ENCODE data around the gene DMRTC2. TPM values are rescaled to one million over a fixed set of nuclear protein-coding genes. Genes with fewer than 3 reads are reported as not detected.

The DMRTC2 gene
- total RNA-seq, 1 donor from 2014 or later, result not detected

DNA sequence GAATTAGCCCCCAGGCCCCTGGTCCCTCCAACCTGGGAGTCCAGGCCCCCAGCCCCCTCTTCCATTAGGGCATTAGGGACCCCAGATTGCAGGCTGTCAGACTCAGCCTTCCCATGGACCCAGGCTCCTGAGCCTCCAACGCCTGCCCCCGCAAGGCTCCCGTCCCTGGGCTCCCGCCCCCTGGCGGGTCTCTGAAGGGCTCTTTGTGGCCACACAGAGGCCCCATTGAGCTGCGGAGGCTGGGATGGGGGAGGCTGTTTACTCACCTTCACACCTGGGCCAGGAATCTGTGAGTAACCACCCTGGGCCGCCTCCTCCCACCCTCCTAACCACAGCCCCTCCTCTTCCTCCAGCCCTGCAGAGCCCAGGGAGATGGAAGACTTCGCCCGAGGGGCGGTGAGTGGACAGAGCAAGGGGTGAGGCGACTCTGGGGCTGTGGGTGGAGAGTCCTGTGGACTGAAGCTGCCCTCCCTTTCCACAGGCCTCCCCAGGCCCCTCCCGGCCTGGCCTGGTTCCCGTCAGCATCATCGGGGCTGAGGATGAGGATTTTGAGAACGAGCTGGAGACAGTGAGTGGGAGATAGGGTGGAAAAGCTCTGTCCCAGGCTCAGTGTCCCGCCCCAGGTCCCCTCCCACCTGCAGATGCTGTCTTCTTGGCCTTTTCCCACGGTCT is 43.0 kb downstream of the DMRTC2 start:
- no peak for DNase-seq (ENCODE audit: low spot score)

DNA sequence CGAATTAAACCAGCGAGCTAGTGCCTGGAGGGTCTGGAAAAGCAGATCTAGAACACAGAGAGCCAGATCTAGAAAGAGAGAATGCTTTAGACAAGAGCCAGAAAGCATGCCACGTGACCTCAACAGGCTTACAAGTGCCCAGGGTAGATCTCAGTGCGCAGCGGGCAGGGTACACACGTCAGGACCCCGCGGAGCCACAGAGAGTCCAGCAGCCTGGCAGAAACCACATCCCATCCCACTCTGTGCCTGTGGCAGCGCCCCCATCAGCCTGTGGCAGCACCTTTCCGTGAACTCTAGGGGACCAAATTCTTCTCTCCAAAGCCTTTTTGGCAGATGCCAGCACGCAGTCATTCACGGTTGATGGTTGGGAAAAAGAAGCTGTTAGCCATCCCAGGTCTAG is 44.1 kb downstream of the DMRTC2 start:
- no peak for DNase-seq (ENCODE audit: low spot score)

DNA sequence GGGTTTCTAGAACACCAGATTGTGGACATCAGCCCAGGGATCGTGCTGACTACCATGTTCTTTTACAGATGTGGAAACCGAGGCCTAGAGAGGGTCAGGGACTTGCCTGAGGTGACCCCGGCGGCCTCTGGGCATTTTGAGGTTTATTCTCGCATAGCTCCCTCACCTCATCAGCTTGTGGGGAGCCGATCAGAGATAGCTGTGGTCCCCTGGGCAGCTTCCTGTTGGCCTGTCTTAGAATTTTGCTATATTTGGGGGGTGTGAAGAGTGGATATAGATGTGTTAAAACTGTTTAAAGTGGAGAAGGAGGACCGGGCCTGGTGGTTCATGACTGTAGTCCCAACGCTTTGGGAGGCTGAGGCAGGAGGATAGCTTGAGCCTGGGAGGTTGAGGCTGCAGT is 45.1 kb downstream of the DMRTC2 start:
- no peak for DNase-seq (ENCODE audit: low spot score)

DNA sequence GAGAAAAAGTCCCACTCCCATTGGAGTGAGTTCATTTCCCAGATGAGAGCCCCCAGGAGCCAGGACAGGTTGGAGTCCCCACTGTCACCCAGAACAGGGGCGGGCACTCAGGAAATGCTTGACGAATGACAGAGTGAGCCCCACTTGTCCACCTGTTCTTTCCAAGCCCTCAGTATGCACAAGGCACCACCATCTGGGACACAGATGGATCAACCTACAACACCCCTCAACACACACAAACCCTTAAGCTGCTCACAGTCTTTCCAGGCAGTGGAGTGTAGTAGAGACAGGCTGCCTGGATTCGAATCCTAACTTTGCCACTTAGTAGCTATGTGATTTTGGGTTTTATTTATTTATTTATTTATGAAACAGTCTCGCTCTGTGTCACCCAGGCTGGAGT is 46.1 kb downstream of the DMRTC2 start:
- no peak for DNase-seq (ENCODE audit: low spot score)

DNA sequence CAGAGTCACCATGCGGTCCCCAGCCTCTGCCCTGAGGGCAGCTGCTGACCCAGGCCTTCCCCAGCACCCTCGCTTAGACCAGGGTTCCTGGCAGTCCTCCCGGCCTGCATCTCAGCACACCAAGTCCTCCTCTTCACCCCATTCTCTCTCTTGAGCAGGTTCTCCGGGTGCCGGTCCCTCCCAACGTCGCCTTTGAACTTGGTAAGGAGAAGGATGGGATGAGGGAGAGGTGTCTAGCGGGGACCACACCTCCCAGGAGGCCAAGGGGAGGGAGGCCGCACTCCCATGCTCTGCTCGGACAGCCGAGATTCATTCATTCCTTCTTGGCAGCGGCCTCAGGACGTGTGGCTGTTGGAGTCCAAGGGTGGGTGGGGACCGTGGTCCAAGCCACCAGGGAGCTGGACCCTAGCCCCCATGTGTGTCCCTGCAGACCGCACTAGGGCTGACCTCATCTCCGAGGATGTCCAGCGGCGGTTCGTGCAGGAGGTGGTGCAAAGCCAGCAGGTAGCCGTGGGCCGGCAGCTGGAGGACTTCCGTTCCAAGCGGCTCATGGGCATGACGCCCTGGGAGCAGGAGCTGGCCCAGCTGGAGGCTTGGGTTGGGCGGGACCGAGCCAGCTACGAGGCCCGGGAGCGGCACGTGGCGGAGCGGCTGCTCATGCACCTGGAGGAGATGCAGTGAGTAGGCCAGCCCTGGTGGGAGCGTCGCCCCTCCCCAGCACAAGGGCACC is 47.5 kb downstream of the DMRTC2 start:
- no peak for DNase-seq (ENCODE audit: low spot score)

DNA sequence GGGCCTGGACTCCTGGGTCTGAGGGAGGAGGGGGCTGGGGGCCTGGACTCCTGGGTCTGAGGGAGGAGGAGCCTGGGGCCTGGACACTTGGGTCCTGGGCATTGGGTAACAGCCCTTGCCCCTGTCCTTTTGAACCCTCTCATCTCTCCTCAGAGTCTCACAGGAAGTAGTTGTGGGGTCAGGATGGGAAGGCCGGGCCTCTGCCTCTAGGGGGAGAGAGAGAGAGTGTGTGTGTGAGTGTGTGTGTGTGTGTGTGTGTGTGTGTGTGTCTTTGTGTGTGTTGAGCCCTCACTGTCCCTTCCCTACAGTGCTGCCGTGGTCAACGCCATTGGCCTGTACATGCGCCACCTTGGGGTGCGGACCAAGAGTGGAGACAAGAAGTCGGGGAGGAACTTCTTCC is 49.1 kb downstream of the DMRTC2 start:
- DNase-seq (ENCODE audit: low spot score), result no peak

DNA sequence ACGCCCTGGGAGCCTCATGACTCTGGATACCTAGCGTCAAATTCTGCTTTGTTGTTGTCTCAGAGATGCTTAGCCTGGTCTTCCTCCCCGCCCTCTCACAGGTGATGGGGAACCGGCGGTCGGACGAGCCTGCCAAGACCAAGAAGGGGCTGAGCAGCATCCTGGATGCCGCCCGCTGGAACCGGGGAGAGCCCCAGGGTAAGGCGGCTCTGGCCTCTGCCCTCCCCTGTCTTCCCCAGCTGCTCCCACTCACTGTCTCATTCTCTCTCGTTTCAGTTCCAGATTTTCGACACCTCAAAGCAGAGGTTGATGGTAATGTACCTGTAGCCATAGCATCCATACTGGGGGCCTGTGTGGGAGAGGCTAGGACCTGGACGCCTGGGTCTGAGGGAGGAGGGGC is 49.5 kb downstream of the DMRTC2 start:
- no peak for DNase-seq (ENCODE audit: low spot score)

DNA sequence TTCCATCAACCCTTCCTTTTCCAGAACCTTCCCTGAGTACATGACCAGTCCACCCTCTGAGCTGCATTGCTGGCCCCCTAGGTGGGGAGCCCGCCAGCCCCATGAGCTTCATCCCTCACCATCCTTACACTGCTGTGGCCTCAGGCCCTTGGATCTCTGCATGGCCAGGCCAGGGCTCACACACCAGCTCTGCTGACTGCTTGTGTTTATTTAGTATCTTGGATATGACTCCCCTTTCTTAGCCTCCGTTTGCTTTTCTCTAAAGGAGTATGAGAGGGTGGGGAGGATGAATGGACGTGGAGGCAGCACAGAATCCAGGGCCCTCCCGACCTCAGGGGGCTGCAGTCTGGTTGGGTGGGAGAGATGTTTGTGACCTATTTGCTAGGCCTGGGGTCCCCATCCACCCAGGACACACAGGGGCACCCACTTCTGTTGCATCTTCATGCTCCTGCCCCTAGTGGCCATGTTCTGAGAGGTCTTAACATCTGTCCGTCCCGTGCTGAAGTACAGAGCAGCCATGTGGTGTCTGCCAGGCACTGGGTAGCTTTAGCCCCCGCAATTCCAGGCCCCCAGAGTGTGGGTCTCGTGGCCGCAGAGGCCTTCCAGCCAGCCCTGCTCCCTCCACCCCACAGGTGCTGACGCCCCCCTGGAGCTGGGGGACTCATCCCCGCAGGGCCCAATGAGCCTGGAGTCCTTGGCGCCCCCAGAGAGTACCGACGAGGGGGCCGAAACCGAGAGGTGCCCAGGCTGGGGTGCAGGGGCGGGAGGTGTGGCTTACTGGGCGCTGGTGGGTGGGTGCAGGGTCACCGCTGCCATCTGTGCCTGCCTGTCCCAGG is 51.1 kb downstream of the DMRTC2 start:
- no peak for DNase-seq (ENCODE audit: low spot score)

DNA sequence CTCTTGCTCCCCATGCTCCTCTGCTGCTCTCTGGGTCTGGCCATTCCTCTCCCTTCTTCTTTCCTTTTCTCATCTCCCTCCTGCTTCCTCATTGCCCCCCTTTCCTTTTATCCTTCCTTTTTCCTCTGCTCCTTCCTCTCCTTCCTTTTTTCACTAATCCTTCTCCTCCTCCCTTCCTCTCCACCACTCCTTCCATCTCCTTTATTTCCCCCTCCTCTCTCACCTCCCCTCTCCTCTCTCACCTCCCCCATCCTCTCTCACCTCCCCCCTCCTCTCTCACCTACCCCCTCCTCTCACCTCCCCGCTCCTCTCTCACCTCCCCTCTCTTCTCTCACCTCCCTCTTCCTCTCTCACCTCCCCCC is 51.7 kb downstream of the DMRTC2 start:
- no peak for DNase-seq (ENCODE audit: low spot score)

DNA sequence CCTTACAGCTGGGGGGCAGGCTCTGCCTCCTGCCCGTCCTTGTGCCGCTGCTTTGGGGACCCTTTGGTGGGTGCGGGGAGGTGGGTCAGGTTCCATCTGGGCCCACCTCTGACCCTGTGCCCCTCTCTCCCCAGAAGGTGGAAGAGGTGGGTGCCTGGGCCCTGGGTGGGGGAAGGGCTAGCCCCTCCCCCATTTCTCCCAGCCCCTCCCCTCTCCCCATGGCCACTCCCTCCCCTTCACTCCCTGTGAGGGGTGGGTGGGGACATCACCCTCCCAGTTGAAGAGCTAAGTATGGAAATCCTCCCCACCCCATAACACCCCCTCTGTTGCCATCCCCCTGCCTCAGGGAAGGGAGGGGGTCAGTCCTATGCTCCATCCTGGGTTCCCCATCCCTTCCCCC is 52.3 kb downstream of the DMRTC2 start:
- no peak for DNase-seq (ENCODE audit: low spot score)

DNA sequence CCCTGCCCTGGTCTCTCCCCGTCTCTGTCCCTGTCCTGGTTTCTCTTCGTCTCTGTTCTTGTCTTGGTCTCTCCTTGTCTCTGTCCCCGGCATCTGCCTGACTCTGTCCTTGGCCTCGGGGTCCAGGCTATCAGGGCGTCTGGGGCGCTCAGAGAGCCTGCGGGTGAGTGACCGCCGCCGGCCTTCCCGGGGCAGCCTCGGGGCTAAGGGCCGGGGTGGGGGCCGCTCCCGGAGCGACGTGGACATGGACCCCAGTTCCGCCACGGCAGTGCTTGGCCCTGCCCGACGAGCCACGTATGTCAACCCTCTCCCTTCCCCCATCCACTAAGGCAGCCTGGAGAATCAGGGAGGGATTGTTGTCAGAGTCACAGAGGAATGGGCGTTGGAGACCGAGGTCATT is 53.0 kb downstream of the DMRTC2 start:
- DNase-seq (ENCODE audit: low spot score), result no peak

DNA sequence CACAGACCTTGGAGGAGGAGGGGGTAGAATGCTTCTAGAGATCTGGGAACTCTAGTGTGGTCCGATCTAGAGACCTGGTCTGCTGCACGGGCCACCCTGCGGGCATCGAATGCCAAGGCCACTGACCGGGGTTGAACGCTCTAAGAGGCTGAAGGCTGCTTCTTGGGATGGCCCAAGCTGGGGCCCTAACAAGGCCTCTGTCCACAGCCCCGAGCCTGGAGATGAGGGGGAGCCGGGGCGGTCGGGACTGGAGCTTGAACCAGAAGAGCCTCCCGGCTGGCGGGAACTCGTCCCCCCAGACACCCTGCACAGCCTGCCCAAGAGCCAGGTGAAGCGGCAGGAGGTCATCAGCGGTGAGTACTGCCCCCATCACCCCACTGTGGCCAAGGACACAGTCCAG is 53.4 kb downstream of the DMRTC2 start:
- DNase-seq (ENCODE audit: low spot score), result no peak

Small RNA genes within 50 kb of the gene (microRNA-seq; reads per million reads assigned to microRNA genes)
- not detected for gene MIR6797 (ENCODE audit: borderline number of aligned reads)

Other genes starting within 250 kb of the DMRTC2 start
- gene CEACAM4, start 218.0 kb upstream of the DMRTC2 start, total RNA-seq, result 6.0 TPM
- gene CEACAM7, start 156.8 kb upstream of the DMRTC2 start, total RNA-seq, result not detected
- 0.35 TPM for gene CEACAM5, start 136.4 kb upstream of the DMRTC2 start, total RNA-seq
- 0.22 TPM for gene CEACAM6, start 89.5 kb upstream of the DMRTC2 start, total RNA-seq
- gene CEACAM3, start 48.5 kb upstream of the DMRTC2 start, total RNA-seq, result 1.6 TPM
- not detected for gene LYPD4, start 359 bp upstream of the DMRTC2 start, total RNA-seq
- gene RPS19, start 15.2 kb downstream of the DMRTC2 start, total RNA-seq, result 1,067 TPM
- 0.61 TPM for gene CD79A, start 32.2 kb downstream of the DMRTC2 start, total RNA-seq
- gene ARHGEF1, start 38.1 kb downstream of the DMRTC2 start, total RNA-seq, result 123 TPM
- 0.19 TPM for gene ERFL, start 83.4 kb downstream of the DMRTC2 start, total RNA-seq
- 145 TPM for gene RABAC1, start 114.3 kb downstream of the DMRTC2 start, total RNA-seq
- not detected for gene ATP1A3, start 149.2 kb downstream of the DMRTC2 start, total RNA-seq
- gene GRIK5, start 225.2 kb downstream of the DMRTC2 start, total RNA-seq, result 0.80 TPM
- 8.9 TPM for gene ZNF574, start 231.1 kb downstream of the DMRTC2 start, total RNA-seq